NCI-H1436 (cell line): ENCODE results near the gene CNGA4.
"Not testable (repeated sequence)": the region's sequence is repeated elsewhere in the genome, so short reads cannot be mapped to it uniquely, and the experiment has no call there.

ENCODE experiments used
- DNase-seq: peaks from one replicate; lab custom pipeline; 2025; lab: John Stamatoyannopoulos, UW

Gene CNGA4

DNA sequence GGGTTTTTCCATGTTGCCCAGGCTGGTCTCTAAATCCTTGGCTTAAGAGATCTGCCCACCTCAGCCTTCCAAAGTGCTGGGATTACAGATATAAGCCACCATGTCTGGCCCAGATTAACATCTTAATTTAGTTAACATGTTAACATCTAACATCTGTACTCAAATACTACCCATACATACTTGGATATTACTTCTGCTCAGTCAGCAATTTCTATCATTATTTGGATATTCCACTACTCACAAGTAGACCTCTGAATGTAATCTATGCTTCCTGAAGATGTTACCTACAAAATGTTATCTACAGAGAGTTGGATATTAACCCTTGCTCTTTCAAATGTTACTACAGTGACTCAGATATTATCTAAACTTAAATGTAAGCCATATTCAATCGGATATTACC is 24.8 kb downstream of the CNGA4 start:
- DNase-seq = no peak

DNA sequence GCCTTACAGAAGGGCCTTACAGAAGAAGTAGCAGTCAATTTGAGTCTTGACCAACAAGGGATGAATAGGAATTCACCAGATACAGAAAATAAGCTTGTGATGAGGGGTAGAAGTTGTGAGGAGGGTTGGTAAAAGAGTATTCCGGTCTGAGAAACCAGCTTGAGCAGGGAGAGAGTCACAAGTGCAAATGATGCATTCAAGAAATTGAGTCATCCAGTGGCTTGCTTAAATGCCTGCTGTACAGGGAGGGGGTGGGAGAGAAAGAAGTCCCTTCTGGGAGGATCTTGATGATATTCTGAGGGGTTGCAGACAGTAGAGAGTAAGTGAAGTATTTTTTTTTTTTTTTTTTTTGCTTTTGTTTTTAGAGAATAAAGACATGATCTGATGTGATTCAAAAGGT is 29.9 kb downstream of the CNGA4 start:
- DNase-seq = no peak

DNA sequence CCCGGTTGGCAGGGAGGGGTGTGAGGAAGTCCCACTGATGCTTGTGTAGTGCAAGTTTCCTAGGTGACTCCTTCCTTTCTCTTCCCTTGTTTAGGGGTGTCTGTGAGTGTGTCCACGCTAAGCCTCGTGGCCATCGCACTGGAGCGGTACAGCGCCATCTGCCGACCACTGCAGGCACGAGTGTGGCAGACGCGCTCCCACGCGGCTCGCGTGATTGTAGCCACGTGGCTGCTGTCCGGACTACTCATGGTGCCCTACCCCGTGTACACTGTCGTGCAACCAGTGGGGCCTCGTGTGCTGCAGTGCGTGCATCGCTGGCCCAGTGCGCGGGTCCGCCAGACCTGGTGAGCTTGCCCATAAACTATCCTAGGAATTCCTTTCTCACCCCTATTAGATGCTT is 31.1 kb downstream of the CNGA4 start:
- DNase-seq = no peak

DNA sequence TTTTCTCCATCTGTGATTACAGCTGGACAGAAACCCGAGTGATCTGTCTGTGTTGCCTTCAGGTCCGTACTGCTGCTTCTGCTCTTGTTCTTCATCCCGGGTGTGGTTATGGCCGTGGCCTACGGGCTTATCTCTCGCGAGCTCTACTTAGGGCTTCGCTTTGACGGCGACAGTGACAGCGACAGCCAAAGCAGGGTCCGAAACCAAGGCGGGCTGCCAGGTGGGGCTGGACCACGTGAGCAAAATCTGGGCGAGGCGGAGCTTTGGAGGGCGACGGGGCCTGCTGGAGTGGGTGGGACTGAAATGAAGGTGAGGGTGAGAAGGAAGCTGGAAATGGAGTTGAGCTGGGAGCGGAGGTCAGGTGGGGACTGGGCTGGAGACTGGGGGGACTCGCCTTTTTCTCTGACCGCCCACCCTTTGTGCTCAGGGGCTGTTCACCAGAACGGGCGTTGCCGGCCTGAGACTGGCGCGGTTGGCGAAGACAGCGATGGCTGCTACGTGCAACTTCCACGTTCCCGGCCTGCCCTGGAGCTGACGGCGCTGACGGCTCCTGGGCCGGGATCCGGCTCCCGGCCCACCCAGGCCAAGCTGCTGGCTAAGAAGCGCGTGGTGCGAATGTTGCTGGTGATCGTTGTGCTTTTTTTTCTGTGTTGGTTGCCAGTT is 31.8 kb downstream of the CNGA4 start:
- DNase-seq = no peak

DNA sequence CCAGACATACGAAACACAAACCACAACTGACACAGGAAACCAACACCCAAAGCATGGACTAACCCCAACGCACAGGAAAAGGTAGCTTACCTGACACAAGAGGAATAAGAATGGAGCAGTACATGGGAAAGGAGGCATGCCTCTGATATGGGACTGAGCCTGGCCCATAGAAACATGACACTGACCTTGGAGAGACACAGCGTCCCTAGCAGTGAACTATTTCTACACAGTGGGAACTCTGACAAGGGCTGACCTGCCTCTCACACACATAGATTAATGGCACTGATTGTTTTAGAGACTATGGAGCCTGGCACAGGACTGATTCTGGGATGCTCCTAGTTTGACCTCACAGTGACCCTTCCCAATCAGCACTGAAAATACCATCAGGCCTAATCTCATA is 32.7 kb downstream of the CNGA4 start:
- no peak for DNase-seq

DNA sequence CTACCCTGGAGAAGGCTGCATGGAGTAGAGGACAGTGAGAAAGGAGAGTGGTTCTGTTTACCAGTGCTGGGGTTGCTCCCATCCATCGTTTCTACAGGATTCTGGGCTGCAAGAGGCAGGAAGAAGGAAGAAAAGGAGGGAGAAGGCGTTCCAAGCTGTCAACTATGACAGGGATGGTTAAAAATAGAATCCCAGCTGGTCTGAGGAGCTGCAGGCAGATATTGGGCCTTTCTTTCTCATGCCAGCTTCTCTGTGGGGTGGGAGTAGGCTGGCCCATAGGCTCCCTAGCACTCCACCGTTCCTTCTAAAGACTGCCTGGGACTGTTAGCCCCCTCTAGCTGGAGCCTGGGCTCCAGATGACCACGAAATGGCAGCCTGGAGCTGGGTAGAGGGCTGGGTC is 34.3 kb downstream of the CNGA4 start:
- DNase-seq = no peak

DNA sequence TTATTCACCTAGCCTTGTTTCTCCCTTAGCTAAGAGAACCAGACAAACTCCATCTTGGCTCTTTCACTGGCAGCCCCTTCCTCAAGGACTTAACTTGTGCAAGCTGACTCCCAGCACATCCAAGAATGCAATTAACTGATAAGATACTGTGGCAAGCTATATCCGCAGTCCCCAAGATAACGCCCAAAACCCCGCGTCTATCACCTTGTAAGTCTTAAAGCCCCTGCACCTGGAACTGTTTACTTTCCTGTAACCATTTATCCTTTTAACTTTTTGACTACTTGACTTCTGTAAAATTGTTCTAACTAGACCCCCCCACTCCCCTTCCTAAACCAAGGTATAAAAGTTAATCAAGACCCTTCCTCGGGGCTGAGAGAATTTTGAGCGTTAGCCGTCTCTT is 41.9 kb downstream of the CNGA4 start:
- not testable (repeated sequence) for DNase-seq

DNA sequence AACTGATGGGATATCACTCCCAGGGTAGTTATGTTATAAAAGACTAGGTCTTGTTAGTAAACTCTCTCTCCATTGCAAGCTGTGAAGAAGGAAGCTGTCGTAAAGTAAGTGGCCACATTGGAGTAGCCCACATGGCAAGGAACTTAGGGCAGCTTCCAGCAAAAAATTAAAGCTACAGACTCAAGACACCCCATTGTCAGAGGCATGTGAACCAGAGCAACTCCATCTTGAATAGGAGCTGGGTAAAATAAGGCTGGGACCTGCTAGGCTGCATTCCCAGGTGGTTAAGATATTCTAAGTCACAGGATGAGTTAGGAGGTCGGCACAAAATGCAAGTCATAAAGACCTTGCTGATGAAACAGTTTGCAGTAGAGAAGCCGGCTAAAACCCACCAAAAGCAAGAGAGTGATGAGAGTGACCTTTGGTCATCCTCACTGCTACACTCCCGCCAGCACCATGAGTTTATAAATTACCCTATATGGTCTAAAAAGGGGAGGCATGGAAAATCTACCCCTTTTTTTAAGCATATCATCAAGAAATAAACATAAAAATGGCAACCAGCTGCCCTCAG is 44.6 kb downstream of the CNGA4 start:
- DNase-seq = no peak

DNA sequence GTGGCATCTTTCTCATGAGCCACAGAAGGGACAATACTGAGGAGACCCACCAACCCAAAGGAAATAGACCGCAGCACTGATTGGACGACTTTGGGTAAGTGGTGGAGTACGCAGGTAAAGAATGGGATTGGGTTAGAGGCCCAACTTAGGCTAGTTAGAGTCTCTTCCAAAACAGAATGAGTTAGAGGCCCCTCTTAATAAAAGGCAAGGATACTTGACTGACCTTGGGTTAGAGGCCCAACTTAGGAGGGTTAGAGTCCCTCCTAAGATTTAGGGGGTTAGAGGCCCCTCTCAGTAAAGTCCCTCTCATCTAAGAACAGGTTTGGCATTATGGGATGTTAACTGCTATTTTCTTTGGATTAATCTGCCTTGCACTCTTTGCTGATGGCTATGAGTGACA is 45.4 kb downstream of the CNGA4 start:
- no peak for DNase-seq

DNA sequence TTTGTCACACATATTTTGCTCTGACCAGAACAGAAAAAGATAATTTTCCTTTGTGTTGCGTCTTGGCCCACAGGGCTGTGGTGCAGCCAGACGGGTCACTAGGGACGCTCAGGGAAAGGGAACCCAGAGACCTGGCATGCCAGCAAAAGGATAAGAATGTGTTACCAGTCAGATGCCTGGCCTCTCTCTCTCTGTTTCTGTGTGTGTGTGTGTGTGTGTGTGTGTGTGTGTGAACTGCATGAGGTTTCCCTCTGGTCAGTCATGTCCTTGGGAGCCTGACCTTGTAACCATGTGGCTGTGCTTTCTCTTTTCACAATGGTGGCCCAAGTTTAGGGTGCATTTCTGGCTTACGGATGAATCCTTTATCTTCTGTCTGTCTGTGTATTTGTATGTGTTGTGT is 46.1 kb downstream of the CNGA4 start:
- no peak for DNase-seq
